PFSK-1 (cell line): Measurements from ENCODE around the gene SLC9A8.

ENCODE experiments used
- FOXP2 ChIP-seq: optimal IDR thresholded peaks from 2 replicates; pipeline ENCODE3; 2011; ENCODE audit warnings: borderline replicate concordance, control low read depth, inconsistent platforms; ENCODE audit not compliant: insufficient read depth; ENCODE audit errors: extremely low read length, extremely low read depth
- POLR2AphosphoS5 ChIP-seq: IDR thresholded peaks from 2 replicates; pipeline ENCODE4 v1.6.1; 2012; ENCODE audit warnings: low read depth, mild to moderate bottlenecking, control low read depth, low read length, moderate library complexity
- SIN3A ChIP-seq: IDR thresholded peaks from 2 replicates; pipeline ENCODE4 v1.6.1; 2012; ENCODE audit warnings: mild to moderate bottlenecking, low read length, moderate library complexity, borderline replicate concordance; ENCODE audit not compliant: insufficient read depth
- TAF1 ChIP-seq: IDR thresholded peaks from 2 replicates; pipeline ENCODE4 v1.6.1; 2012; ENCODE audit warnings: low read length, control low read depth, borderline replicate concordance; ENCODE audit not compliant: insufficient read depth
- TF ChIP-seq, protein P1 (sequence below), 2 experiments: IDR thresholded peaks; 2 replicates each; pipeline versions ENCODE4 v1.6.1 to v1.8.0; 2011 to 2012; ENCODE audit warnings: low read depth in 2 of 2, low read length in 2 of 2, control low read depth in 1 of 2, inconsistent platforms in 1 of 2, mild to moderate bottlenecking in 1 of 2, moderate library complexity in 1 of 2; ENCODE audit not compliant: insufficient read depth in 1 of 2

SLC9A8 gene

DNA sequence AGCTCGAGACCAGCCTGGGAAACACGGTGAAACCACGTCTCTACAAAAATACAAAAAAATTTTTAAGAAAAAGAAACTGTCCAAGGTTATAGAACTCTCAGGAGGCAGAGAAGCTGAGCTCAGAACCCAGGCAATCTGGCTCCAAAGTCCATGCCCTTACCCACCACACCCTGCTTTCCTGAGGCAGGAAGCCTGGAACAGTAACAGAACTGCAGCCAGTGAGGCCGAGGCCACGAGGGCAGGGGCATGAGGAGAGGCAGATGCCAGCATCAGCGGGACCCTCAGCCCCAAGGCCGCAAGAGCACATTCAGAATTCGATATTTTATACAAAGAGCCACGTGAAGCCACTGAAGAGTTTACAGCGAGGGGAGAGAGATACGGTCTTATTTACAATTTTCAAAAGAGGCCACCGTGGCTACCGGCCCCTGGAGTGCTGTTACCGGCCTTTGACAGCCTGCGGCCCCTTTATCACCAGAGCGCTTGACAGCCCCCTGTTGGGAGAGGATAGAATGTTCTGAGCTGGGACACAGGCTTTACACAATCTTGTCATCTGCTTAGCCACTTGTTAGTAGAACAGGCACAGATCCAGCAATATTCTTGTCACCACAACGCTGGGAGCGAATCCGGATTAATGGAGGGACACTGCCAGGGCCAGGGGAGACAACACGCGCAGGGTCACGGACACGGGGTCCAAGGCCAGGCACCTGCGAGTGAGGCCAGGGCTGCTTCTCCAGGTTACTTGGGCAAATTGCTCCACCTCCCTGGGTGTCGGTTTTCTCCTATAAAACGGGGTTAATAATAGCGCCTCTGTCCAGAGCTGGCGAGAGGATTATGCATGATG is 97.1 kb downstream of the SLC9A8 start:
- TF ChIP-seq FOXP2 (no peak), POLR2AphosphoS5 (0 out of 2 replicates have a peak, but pooled peaks have one; percentile 26)

DNA sequence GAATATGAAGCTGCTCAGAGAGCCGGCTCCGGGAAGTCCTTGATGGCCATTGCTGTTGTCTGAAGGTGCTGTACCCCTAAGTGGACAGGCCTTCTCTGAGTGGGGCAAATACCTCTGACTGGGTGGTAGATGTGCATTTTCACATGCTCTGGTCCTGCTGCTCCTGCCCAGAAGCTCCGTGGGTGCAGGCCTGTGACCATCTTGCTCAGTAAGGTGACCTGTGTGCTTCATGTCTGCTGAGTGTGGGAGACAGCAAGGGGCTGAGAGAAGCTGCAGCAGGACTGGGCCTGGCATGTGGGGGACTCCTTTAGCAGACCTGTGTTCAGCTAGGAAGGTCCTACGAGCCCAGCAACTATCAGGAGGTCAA is 97.7 kb downstream of the SLC9A8 start:
- no peak for TF ChIP-seq TAF1
- TF ChIP-seq FOXP2, result no peak
- TF ChIP-seq POLR2AphosphoS5, result no peak
- TF ChIP-seq, protein P1, sequence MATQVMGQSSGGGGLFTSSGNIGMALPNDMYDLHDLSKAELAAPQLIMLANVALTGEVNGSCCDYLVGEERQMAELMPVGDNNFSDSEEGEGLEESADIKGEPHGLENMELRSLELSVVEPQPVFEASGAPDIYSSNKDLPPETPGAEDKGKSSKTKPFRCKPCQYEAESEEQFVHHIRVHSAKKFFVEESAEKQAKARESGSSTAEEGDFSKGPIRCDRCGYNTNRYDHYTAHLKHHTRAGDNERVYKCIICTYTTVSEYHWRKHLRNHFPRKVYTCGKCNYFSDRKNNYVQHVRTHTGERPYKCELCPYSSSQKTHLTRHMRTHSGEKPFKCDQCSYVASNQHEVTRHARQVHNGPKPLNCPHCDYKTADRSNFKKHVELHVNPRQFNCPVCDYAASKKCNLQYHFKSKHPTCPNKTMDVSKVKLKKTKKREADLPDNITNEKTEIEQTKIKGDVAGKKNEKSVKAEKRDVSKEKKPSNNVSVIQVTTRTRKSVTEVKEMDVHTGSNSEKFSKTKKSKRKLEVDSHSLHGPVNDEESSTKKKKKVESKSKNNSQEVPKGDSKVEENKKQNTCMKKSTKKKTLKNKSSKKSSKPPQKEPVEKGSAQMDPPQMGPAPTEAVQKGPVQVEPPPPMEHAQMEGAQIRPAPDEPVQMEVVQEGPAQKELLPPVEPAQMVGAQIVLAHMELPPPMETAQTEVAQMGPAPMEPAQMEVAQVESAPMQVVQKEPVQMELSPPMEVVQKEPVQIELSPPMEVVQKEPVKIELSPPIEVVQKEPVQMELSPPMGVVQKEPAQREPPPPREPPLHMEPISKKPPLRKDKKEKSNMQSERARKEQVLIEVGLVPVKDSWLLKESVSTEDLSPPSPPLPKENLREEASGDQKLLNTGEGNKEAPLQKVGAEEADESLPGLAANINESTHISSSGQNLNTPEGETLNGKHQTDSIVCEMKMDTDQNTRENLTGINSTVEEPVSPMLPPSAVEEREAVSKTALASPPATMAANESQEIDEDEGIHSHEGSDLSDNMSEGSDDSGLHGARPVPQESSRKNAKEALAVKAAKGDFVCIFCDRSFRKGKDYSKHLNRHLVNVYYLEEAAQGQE (IDR thresholded peaks at IDR 0.05; ENCODE audit: insufficient read depth in 1 of 2, low read depth in 2 of 2, low read length in 2 of 2), result no peak
- no peak for TF ChIP-seq SIN3A

DNA sequence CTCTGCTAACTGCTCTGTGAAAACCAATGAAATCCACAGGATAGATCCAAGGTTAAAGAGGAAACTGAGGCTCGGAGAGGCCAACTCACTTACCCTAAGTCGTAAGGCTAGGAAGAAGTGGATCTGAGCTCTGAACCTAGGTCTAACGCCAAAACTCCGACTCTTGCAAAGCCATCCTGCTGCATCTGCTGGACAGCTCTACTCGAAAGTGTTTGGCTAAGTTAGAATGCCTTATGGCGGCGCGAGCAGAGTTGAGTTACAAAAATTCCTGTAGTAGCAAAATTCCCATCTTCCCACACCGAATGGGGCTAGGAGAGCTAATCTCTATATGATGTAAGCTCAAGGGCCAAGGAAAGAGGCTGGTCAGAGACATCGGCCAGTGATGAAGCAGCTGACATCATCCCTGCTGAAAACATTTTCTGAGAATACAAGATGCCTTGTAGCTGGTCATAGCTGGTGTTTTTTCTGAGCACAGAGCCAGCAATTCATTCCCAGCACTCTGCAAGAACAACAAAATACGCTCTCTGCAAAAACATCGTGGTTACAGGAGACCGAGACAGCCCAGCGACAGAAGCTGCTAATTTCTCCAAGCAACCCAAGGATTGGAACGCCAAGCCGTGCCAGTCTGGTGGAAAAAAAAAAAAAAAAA is 100.9 kb downstream of the SLC9A8 start:
- TF ChIP-seq, protein P1 (IDR thresholded peaks at IDR 0.05; ENCODE audit: insufficient read depth in 1 of 2, low read depth in 2 of 2, low read length in 2 of 2), result peak in 1 of 2 experiments; percentile 79; a peak in 2 of 4 replicates
- no peak for TF ChIP-seq TAF1

DNA sequence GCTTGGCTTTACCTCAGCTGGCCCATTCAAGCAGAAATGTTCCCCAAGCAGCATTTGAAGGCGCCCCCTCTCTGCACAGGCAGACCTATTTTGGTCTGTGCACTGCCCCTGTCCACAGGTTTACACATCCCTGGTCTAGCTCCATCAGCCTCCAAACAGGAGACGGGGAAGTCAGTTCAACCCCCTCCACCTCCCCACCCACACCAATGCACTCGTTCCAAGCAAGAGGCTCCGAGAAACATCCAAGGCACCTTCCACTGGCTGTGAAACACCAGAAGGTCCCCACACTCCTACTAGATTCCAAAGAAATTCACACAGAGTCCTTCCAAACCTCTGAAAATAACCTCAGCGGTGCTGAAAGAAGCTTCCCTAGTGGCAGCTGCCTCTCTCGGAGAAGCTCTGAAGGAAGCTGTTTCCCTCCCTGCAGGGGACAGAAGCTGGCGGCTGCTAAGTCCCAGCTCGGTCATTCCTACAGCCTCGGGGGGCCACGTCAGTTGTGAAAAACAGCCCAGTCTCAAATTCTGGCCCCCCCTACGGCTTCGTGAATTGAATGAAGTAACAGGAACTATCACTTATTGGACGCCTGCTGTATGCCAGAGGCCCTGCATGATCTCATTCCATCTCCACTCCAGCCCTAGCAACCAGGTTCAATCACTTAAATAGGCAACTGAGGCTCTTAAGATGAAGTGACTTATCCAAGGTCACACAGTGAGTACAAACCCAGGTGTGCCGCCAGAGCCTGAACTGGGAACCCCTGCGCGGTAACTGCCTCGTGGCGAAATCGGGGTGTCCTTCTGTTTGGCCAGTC is 101.9 kb downstream of the SLC9A8 start:
- no peak for TF ChIP-seq FOXP2
- no peak for TF ChIP-seq POLR2AphosphoS5
- no peak for TF ChIP-seq SIN3A
- no peak for TF ChIP-seq TAF1
- TF ChIP-seq, protein P1 (IDR thresholded peaks at IDR 0.05; ENCODE audit: insufficient read depth in 1 of 2, low read depth in 2 of 2, low read length in 2 of 2), result no peak

DNA sequence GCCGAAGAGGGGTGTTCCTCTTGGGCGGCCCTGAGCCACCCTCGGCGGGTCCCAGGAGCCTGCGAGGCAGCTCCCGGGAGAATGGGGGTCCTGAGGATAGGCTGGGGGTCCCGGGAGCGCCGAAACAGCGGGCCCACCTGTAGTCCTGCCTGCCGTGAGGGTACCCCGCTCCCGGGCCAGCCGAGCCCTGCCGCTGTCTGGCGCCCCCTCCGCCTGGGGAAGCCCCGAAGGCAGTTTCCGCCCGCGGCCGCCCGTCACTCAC is 102.4 kb downstream of the SLC9A8 start:
- TF ChIP-seq POLR2AphosphoS5, result no peak
- TF ChIP-seq TAF1, result no peak
- TF ChIP-seq SIN3A, result no peak
- TF ChIP-seq, protein P1 (IDR thresholded peaks at IDR 0.05; ENCODE audit: insufficient read depth in 1 of 2, low read depth in 2 of 2, low read length in 2 of 2), result no peak
- TF ChIP-seq FOXP2, result no peak
